GM23338 (cell line): ENCODE measurements around the gene S100Z. TPM values are rescaled to one million over a fixed set of nuclear protein-coding genes. Genes with fewer than 3 reads are reported as not detected.
A peak's percentile ranks its signal among the peaks of the same experiment; 100 is the strongest.

ENCODE experiments used
- ATAC-seq: fragments of 200-7000 bp; cut with Tn5 transposase; 3 replicates; pipeline ENCODE4 v1.9.1; 2020
- DNase-seq: peaks from one replicate; pipeline ENCODE4 v3.0.0-alpha.2; 2015; ENCODE audit warnings: low spot score
- H2AFZ ChIP-seq: fragments of 200-600 bp; sonication (generic); 2 replicates; pipeline ENCODE4 v1.8.0; 2016; ENCODE audit warnings: antibody characterized with exemption, mild to moderate bottlenecking, moderate library complexity
- H3F3A ChIP-seq: fragments of 200-600 bp; sonication (generic); replicated peaks from 2 replicates; pipeline ENCODE4 v1.8.0; 2017; ENCODE audit warnings: antibody characterized with exemption, mixed run types, low read depth
- H3K27ac ChIP-seq: fragments of 200-600 bp; sonication (generic); 2 replicates; pipeline ENCODE4 v1.6.1; 2016; ENCODE audit warnings: low read depth
- H3K27me3 ChIP-seq: fragments of 200-600 bp; sonication (generic); 2 replicates; pipeline ENCODE4 v1.8.0; 2016; ENCODE audit warnings: mild to moderate bottlenecking, mixed run types, moderate library complexity; ENCODE audit not compliant: insufficient read depth
- H3K36me3 ChIP-seq: fragments of 200-600 bp; sonication (generic); 2 replicates; pipeline ENCODE4 v1.8.0; 2016; ENCODE audit warnings: mild to moderate bottlenecking; ENCODE audit not compliant: insufficient read depth
- H3K4me1 ChIP-seq: fragments of 200-600 bp; sonication (generic); 2 replicates; pipeline ENCODE4 v1.8.0; 2016; ENCODE audit warnings: mild to moderate bottlenecking, moderate library complexity; ENCODE audit not compliant: insufficient read depth
- H3K4me2 ChIP-seq: fragments of 200-600 bp; sonication (generic); 2 replicates; pipeline ENCODE4 v1.7.1; 2017; ENCODE audit warnings: mixed run types
- H3K4me3 ChIP-seq: fragments of 200-600 bp; sonication (generic); 2 replicates; pipeline ENCODE4 v1.6.1; 2016; ENCODE audit warnings: mixed run types
- H3K79me2 ChIP-seq: fragments of 200-600 bp; sonication (generic); replicated peaks from 2 replicates; pipeline ENCODE4 v1.8.0; 2017; ENCODE audit warnings: mild to moderate bottlenecking; ENCODE audit not compliant: insufficient read depth
- H3K9me2 ChIP-seq: fragments of 200-600 bp; sonication (generic); 2 replicates; pipeline ENCODE4 v1.8.0; 2017; ENCODE audit not compliant: insufficient read depth
- H4K20me1 ChIP-seq: fragments of 200-600 bp; sonication (generic); replicated peaks from 2 replicates; pipeline ENCODE4 v1.8.0; 2017; ENCODE audit warnings: mild to moderate bottlenecking; ENCODE audit not compliant: insufficient read depth
- H3K27ac Mint-ChIP-seq: 2 replicates; pipeline ENCODE4 v1.8.0; 2020; ENCODE audit warnings: inconsistent platforms, mild to moderate bottlenecking, moderate library complexity, mixed read lengths
- H3K27me3 Mint-ChIP-seq: 3 replicates; pipeline ENCODE4 v1.8.0; 2022; ENCODE audit warnings: low read depth, mild to moderate bottlenecking, moderate library complexity, mixed read lengths, inconsistent platforms; ENCODE audit not compliant: insufficient read depth, poor library complexity
- H3K36me3 Mint-ChIP-seq: 3 replicates; pipeline ENCODE4 v1.8.0; 2021; ENCODE audit warnings: low read depth, mild to moderate bottlenecking, inconsistent platforms, moderate library complexity, mixed read lengths
- H3K4me1 Mint-ChIP-seq: 3 replicates; pipeline ENCODE4 v1.8.0; 2020; ENCODE audit warnings: mild to moderate bottlenecking, inconsistent platforms, mixed read lengths
- H3K4me3 Mint-ChIP-seq: 3 replicates; pipeline ENCODE4 v1.8.0; 2021; ENCODE audit warnings: moderate library complexity, mild to moderate bottlenecking, inconsistent platforms, mixed read lengths
- H3K9me3 Mint-ChIP-seq: 3 replicates; pipeline ENCODE4 v1.8.0; 2020; ENCODE audit warnings: moderate library complexity, mild to moderate bottlenecking, inconsistent platforms, mixed read lengths
- CREB1 ChIP-seq: fragments of 250-450 bp; sonication (Bioruptor Pico); IDR thresholded peaks from 2 replicates; pipeline ENCODE4 v1.5.0; 2020; ENCODE audit warnings: low read depth, mild to moderate bottlenecking, moderate library complexity
- CTCF ChIP-seq, 2 experiments: fragments of 200-600 bp in 1 of 2; sonication (generic) in 1 of 2; conservative IDR thresholded peaks; 2 replicates each; pipeline versions ENCODE4 v1.5.1 to v1.6.1; 2016 to 2017; ENCODE audit warnings: antibody characterized with exemption in 2 of 2, low read depth in 2 of 2, mild to moderate bottlenecking in 2 of 2, moderate library complexity in 1 of 2
- EZH2 ChIP-seq: fragments of 200-600 bp; sonication (generic); IDR thresholded peaks from one replicate; pipeline ENCODE4 v1.8.0; 2017; ENCODE audit warnings: antibody characterized with exemption, mild to moderate bottlenecking, low read depth; ENCODE audit not compliant: unreplicated experiment
- NANOG ChIP-seq: IDR thresholded peaks from 2 replicates; pipeline ENCODE4 v1.6.1; 2016; ENCODE audit warnings: antibody characterized with exemption, borderline replicate concordance
- POLR2AphosphoS5 ChIP-seq: IDR thresholded peaks from 2 replicates; pipeline ENCODE4 v1.6.1; 2016; ENCODE audit warnings: antibody characterized with exemption, low read depth
- STAT1 ChIP-seq: IDR thresholded peaks from one replicate; pipeline ENCODE4 v1.6.1; 2016; ENCODE audit warnings: antibody characterized with exemption; ENCODE audit not compliant: unreplicated experiment
- ZNF331 ChIP-seq: fragments of 250-450 bp; sonication (Bioruptor Pico); IDR thresholded peaks from 2 replicates; pipeline ENCODE4 v1.5.0; 2020; ENCODE audit warnings: low read depth, mild to moderate bottlenecking, moderate library complexity
- ZNF462 ChIP-seq: fragments of 250-450 bp; sonication (Bioruptor Pico); IDR thresholded peaks from 2 replicates; pipeline ENCODE4 v1.5.0; 2020; ENCODE audit warnings: mild to moderate bottlenecking, moderate library complexity
- polyA plus RNA-seq: library from polyadenylated mRNA; unstranded; fragments of >200 nt; fragmentation: Nextera tagmentation; extraction: Ambion mirVana; gene quantifications from 2 replicates; pipeline ENCODE4 v1.2.1, GENCODE V29; 2016
- total RNA-seq: library from RNA; depleted of rRNA; stranded (reverse); fragments of >200 nt; shearing (Covaris generic); gene quantifications from 2 replicates; pipeline ENCODE4 v1.2.3, GENCODE V29; 2014
- TF ChIP-seq, protein P1 (sequence below): IDR thresholded peaks from 2 replicates; pipeline ENCODE4 v1.6.1; 2016; ENCODE audit warnings: antibody characterized with exemption

The S100Z gene
- total and polyA plus RNA-seq, 2 experiments from 2014 or later = not detected

- H3K9me3 Mint-ChIP-seq = no peaks in the 10 kb centered on the region
- no peaks in the 10 kb centered on the region for H3K9me2 ChIP-seq
Observed at GRCh38 chr5:76908166-76908565, 58.4 kb downstream of the S100Z start.

More at GRCh38 chr5:76908166-76908565, 58.4 kb downstream of the S100Z start:
- Histone ChIP-seq H3K4me1 (no peaks in the 10 kb centered on the region), H3K27ac (no peak overlapping the region), H3K27me3 (no peaks in the 10 kb centered on the region), H3K4me2 (no peak overlapping the region), H3K36me3 (no peaks in the 10 kb centered on the region), H3F3A (no peaks in the 10 kb centered on the region), H3K4me3 (no peak overlapping the region), H3K79me2 (no peaks in the 10 kb centered on the region), H4K20me1 (no peaks in the 10 kb centered on the region), H2AFZ (peak overlapping the region; percentile 95)
- H3K4me1 Mint-ChIP-seq = no peaks in the 10 kb centered on the region
- peaks cover 1% of the 10 kb centered on the region for H3K27me3 Mint-ChIP-seq
- H3K4me3 Mint-ChIP-seq = no peak overlapping the region
- peak; percentile 10 for DNase-seq
- no peak for ATAC-seq
- TF ChIP-seq EZH2 (no peak), CTCF (conservative IDR thresholded peaks at IDR 0.05; ENCODE audit: low read depth in 2 of 2) (no peak), CREB1 (CRISPR knock-in tag) (no peak), ZNF462 (no peak), STAT1 (no peak), NANOG (no peak), POLR2AphosphoS5 (no peak), ZNF331 (CRISPR knock-in tag) (no peak)
- TF ChIP-seq, protein P1, sequence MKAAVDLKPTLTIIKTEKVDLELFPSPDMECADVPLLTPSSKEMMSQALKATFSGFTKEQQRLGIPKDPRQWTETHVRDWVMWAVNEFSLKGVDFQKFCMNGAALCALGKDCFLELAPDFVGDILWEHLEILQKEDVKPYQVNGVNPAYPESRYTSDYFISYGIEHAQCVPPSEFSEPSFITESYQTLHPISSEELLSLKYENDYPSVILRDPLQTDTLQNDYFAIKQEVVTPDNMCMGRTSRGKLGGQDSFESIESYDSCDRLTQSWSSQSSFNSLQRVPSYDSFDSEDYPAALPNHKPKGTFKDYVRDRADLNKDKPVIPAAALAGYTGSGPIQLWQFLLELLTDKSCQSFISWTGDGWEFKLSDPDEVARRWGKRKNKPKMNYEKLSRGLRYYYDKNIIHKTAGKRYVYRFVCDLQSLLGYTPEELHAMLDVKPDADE = no peak
- H3K36me3 Mint-ChIP-seq = no peaks in the 10 kb centered on the region
- no peak overlapping the region for H3K27ac Mint-ChIP-seq
